Measurements from ENCODE around the gene CRTC3.

DNA sequence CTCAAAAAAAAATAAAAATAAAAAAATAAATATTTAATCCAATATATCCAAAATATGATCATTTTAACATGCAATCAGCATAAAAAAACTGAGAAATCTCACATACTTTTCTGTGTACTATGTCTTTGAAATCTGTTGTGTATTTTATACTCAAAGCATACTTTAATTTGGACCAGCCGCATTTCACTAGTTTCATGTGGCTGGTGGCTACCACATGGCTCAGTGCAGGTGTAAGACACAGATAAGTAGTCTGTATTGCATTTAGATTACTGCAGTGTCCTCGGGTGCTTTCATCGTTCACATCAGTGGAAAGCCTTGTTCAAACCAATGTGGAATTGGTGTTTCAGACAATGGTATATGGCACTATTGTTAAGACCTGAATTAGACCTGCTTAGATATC, 11.0 kb downstream of the CRTC3 start:
- TF ChIP-seq, protein P1, sequence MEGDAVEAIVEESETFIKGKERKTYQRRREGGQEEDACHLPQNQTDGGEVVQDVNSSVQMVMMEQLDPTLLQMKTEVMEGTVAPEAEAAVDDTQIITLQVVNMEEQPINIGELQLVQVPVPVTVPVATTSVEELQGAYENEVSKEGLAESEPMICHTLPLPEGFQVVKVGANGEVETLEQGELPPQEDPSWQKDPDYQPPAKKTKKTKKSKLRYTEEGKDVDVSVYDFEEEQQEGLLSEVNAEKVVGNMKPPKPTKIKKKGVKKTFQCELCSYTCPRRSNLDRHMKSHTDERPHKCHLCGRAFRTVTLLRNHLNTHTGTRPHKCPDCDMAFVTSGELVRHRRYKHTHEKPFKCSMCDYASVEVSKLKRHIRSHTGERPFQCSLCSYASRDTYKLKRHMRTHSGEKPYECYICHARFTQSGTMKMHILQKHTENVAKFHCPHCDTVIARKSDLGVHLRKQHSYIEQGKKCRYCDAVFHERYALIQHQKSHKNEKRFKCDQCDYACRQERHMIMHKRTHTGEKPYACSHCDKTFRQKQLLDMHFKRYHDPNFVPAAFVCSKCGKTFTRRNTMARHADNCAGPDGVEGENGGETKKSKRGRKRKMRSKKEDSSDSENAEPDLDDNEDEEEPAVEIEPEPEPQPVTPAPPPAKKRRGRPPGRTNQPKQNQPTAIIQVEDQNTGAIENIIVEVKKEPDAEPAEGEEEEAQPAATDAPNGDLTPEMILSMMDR (conservative IDR thresholded peaks at IDR 0.05 in 1 of 2, IDR thresholded peaks at IDR 0.05 in 1 of 2; ENCODE audit: low read depth in 1 of 2, low read length in 2 of 2): no peak
- TF ChIP-seq EZH2 (IDR thresholded peaks at IDR 0.05; ENCODE audit: low read length, missing control alignments): no peak

Measured in fibroblast of lung (primary cell).